NCI-H2196 treated with DMSO at 0.1 percent for 48 hours (cell line): ENCODE measurements around the gene CDON.
"Not testable (repeated sequence)": the region's sequence is repeated elsewhere in the genome, so short reads cannot be mapped to it uniquely, and the experiment has no call there.

Source experiments
- DNase-seq: peaks from one replicate; lab custom pipeline; 2025; ENCODE audit not compliant: unreplicated experiment; lab: John Stamatoyannopoulos, UW

Gene CDON

DNA sequence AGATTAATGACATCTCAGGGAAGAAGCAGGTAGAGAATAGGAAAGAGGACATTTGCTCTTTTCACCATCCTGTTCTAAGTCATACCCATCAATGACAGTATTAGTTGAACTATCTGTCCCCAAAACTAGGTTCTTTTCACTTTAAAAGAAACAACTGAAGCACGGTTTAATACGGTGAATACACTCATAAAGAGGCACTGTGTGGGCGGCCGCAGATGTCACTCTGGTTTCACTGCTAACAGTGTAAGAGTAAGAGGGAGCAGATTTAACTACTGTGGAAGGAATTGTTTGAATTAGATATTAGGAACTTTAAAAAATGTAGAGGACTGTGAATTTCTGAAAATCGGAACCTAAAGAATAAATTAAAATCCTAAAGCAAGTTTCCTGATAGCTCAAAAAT lies 67.4 kb downstream of the CDON start:
- no peak for DNase-seq

DNA sequence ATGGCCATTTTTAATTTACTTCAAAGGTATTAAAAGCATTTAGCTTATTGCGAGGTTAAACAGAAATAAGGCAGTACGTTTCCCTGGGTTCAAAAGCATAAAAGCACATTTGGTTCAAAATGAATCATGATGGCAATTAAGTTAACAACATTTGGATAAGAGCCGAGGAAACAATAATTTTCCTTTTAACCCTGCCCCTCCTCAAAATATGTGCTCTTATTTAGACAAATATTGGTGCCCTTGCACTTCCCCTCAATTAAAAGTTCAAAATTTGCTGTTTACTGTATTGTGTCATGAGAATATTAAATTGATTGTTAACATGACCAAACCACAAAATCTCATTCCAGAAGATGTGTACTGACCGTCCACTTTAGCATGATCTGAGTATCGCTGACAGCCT lies 68.2 kb downstream of the CDON start:
- no peak for DNase-seq

DNA sequence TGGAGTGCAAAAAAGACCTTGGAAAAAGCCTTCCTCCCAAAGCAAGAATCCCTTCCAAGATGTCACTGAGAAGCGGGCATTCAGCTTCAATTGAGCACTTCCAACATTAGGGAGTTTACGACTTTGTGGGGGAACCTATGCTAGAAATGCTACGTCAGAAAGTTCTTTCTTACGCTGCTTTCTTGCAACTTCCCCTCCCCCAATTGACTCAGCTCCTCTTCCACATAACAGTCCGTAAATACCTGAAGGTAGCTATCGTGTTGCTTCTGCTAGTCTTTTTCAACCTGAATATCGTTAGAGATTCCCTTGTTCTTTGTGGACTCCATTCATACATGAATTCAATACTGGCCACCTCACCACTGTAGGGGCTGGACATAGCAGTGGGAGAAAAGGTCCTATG lies 69.8 kb downstream of the CDON start:
- no peak for DNase-seq

- no peak for DNase-seq
Measured at GRCh38 chr11:125990244-125990643, 72.4 kb downstream of the CDON start.

- no peak for DNase-seq
Measured at GRCh38 chr11:125987066-125987641, 75.5 kb downstream of the CDON start.

- DNase-seq: not testable (repeated sequence)
Measured at GRCh38 chr11:125985956-125986355, 76.7 kb downstream of the CDON start.

GRCh38 chr11:125982348-125982730 lies 80.3 kb downstream of the CDON start:
- no peak for DNase-seq

DNA sequence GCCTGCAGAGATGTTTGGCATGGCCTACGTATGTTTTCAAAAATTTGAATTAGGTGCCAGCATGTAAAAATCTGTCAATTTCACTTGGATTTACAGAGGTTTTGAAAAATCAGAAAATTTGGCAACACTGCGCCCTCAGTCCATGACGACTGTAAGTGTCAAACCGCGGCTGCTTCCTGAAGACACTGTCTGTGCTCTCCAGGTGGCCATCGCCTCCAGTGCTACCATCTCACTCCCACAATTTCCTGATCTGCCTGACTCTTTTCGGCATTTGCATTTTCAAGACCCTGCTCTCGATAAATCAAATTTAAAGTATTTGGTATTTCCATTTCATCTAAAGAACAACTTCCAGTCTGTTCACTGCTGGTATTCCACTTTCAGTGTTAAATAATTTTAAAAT lies 82.2 kb downstream of the CDON start:
- no peak for DNase-seq

GRCh38 chr11:125979511-125979910 lies 83.2 kb downstream of the CDON start:
- no peak for DNase-seq

DNA sequence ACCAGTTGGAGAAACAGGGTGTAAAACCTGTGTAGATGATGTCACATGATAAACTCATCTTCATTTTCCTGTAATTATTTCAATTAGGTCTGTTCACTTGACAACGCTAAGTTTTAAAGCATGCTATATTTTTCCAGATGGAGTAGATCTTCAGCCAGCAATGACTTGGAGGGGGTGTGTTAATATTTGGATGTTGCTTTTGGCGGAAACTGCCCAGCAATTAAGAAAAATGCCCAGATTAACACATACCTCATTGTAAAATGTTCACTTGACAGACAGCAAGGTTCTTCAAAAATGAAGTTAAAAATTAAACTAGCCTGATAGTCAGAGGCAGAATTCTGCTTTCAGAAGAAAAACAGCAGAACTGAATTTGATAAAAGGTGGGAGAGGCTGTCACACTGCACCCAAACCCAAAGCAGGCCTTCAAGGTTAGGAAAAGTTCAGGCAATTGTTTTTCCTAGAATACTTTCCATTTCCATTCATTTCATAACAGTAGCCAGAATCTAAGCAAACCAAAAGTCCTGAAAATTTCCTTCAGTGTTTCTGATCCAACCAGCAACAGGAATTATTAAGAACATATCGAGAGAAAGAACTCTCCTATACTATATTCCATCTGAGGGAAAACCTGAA lies 83.8 kb downstream of the CDON start:
- no peak for DNase-seq

DNA sequence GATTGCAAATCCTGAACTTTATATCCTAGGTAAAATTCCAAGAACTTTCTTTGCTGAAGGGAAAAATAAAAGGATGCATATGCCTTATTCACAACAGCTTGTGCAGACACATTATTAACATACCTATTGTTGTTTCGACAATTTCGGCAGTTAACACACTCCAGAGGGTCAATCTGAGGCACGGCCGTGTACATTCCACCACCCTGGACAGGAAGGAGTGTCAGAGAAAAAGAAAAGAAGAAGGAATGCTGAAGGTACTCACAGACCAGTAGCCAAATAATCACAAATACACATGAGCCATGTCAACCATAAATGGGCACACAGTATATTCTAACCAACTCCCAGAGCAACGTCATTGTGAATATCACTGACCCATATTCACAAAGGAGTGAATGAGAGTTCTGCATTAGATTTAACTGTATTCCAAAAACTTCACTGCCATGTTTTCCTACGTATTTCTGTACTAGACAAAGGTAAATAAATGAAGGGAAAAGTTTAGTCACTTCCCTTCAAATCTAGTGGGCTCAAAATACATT lies 84.4 kb downstream of the CDON start:
- DNase-seq: no peak

GRCh38 chr11:125977333-125977732 lies 85.3 kb downstream of the CDON start:
- DNase-seq: no peak

- no peak for DNase-seq
Measured at GRCh38 chr11:125976156-125976555, 86.5 kb downstream of the CDON start.

- no peak for DNase-seq
Measured at GRCh38 chr11:125975634-125976033, 87.0 kb downstream of the CDON start.

GRCh38 chr11:125974284-125974683 lies 88.4 kb downstream of the CDON start:
- DNase-seq: no peak

DNA sequence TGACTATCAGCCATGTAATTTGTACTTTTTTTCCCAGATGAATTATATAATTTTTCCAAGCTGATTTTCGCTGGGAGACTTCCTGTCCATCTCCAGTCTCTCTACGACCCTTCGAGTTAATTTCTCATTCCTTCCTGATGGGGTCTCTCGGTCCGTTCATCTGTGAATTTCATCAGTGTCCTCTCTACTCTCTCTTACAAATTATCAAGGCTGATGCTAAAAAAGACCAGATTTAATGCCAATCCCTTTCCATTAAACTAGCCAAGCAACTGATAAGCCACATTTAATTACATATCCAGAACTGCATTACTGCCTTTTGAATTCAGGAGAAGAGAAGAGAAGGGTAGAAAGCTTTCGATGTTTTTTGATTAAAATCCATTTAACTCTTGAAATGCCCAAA lies 91.0 kb downstream of the CDON start:
- DNase-seq: no peak

- DNase-seq: no peak
Measured at GRCh38 chr11:125968354-125968753, 94.3 kb downstream of the CDON start.

DNA sequence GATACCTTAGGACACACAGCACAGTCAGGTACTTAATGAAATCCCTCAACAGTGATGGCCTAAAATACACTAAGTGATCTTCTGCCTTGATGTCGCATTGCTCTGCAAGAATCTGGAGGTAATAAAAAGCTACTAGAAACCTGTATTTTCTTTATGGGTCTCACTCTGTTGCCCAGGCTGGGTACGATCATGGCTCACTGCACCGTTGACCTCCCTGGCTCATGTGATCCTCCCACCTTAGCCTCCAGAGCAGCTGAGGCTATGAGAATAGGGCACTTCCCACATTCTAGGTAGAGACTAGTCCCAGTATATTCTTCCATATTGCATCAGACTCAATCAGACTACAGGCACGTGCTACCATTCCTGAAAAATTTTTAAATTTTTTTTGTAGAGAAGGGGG lies 95.2 kb downstream of the CDON start:
- no peak for DNase-seq

DNA sequence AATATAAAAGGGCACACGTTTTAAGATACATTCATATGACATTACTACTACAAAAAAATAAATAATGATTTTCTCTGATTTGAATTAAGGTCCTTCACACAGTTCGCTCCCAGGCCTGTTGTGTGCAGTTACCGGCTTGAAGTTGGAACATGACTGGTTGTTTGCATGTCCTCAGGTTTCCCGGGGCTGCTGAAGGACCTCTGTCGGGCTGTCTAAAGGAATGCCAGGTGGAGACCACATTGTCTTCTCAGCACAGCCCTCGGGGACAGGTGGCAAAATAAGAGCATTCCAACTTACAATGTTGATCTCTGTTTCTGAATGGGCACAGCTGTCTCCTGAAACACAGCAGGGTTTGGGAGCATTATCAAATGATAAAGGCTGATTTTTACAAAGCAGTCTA lies 101.9 kb downstream of the CDON start:
- no peak for DNase-seq

DNA sequence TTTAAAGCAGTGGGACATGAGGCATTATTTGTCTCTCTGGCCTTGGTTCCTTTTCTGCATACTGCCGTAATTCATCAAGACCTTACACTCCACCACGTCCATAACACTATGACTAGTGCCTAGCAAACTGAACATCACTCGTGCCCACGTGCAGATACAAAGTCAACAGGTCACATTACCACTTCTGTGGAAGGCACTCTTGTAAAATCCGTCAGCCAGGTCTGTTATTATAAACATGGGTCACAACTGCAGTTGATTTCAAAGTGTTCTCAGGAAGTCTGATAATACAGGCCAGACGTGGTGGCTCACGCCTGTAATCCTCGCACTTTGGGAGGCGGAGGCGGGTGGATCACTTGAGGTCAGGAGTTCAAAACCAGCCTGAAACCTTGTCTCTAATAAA lies 102.7 kb downstream of the CDON start:
- DNase-seq: no peak

- DNase-seq: no peak
Measured at GRCh38 chr11:125959511-125959910, 103.2 kb downstream of the CDON start.

- DNase-seq: no peak
Measured at GRCh38 chr11:125958872-125959400, 103.7 kb downstream of the CDON start.
